Hepatocyte (in vitro differentiated cells): ENCODE data around the gene ZNF546.

ENCODE experiments used
- CTCF ChIP-seq: fragments of 200-600 bp; sonication (generic); IDR thresholded peaks from 2 replicates; pipeline ENCODE4 v1.5.1; 2016; ENCODE audit warnings: antibody characterized with exemption, mild to moderate bottlenecking; ENCODE audit not compliant: poor library complexity
- EZH2 ChIP-seq: fragments of 200-600 bp; sonication (generic); IDR thresholded peaks from 2 replicates; pipeline ENCODE4 v1.6.1; 2016; ENCODE audit warnings: antibody characterized with exemption, mild to moderate bottlenecking, borderline replicate concordance

- no peak for TF ChIP-seq CTCF
- no peak for TF ChIP-seq EZH2
Measured at GRCh38 chr19:39994361-39994760, 2.5 kb upstream of the ZNF546 start.
